ENCODE measurements around the gene UBTD2. TPM values are rescaled to one million over a fixed set of nuclear protein-coding genes. Genes with fewer than 3 reads are reported as not detected.
"Not testable (repeated sequence)": the region's sequence is repeated elsewhere in the genome, so short reads cannot be mapped to it uniquely, and the experiment has no call there.

UBTD2 gene
- total RNA-seq, 1 donor from 2014 or later = 72.7 TPM

GRCh38 chr5:172199446-172199845, 84.1 kb downstream of the UBTD2 start:
- no peaks in the 10 kb centered on the region for H3K4me1 Mint-ChIP-seq (ENCODE audit: low read depth)
- TF ChIP-seq, protein P1, sequence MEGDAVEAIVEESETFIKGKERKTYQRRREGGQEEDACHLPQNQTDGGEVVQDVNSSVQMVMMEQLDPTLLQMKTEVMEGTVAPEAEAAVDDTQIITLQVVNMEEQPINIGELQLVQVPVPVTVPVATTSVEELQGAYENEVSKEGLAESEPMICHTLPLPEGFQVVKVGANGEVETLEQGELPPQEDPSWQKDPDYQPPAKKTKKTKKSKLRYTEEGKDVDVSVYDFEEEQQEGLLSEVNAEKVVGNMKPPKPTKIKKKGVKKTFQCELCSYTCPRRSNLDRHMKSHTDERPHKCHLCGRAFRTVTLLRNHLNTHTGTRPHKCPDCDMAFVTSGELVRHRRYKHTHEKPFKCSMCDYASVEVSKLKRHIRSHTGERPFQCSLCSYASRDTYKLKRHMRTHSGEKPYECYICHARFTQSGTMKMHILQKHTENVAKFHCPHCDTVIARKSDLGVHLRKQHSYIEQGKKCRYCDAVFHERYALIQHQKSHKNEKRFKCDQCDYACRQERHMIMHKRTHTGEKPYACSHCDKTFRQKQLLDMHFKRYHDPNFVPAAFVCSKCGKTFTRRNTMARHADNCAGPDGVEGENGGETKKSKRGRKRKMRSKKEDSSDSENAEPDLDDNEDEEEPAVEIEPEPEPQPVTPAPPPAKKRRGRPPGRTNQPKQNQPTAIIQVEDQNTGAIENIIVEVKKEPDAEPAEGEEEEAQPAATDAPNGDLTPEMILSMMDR (IDR thresholded peaks at IDR 0.05; ENCODE audit: unreplicated experiment) = no peak
- H3K36me3 Mint-ChIP-seq (ENCODE audit: insufficient read depth) = no peaks in the 10 kb centered on the region
- no peak overlapping the region for H3K27ac Mint-ChIP-seq
- H3K27me3 Mint-ChIP-seq = no peaks in the 10 kb centered on the region
- H3K4me3 Mint-ChIP-seq (ENCODE audit: low read depth) = no peak overlapping the region
- no peaks in the 10 kb centered on the region for H3K9me3 Mint-ChIP-seq (ENCODE audit: low read depth)
- DNase-seq (ENCODE audit: low spot score, unreplicated experiment) = no peak

GRCh38 chr5:172197775-172198174, 85.8 kb downstream of the UBTD2 start:
- H3K27ac Mint-ChIP-seq; H3K4me1 Mint-ChIP-seq (ENCODE audit: low read depth); H3K27me3 Mint-ChIP-seq; H3K9me3 Mint-ChIP-seq (ENCODE audit: low read depth); H3K4me3 Mint-ChIP-seq (ENCODE audit: low read depth); DNase-seq (ENCODE audit: low spot score, unreplicated experiment); H3K36me3 Mint-ChIP-seq (ENCODE audit: insufficient read depth): not testable (repeated sequence)

- Mint-ChIP-seq H3K4me1 (ENCODE audit: low read depth) (no peaks in the 10 kb centered on the region), H3K36me3 (ENCODE audit: insufficient read depth) (no peaks in the 10 kb centered on the region), H3K27me3 (peaks cover under 1% of the 10 kb centered on the region), H3K27ac (no peak overlapping the region), H3K4me3 (ENCODE audit: low read depth) (no peak overlapping the region), H3K9me3 (ENCODE audit: low read depth) (no peaks in the 10 kb centered on the region)
- TF ChIP-seq, protein P1 (IDR thresholded peaks at IDR 0.05; ENCODE audit: unreplicated experiment) = no peak
- no peak for DNase-seq (ENCODE audit: low spot score, unreplicated experiment)
Observed at GRCh38 chr5:172194985-172195774, 88.4 kb downstream of the UBTD2 start.

DNA sequence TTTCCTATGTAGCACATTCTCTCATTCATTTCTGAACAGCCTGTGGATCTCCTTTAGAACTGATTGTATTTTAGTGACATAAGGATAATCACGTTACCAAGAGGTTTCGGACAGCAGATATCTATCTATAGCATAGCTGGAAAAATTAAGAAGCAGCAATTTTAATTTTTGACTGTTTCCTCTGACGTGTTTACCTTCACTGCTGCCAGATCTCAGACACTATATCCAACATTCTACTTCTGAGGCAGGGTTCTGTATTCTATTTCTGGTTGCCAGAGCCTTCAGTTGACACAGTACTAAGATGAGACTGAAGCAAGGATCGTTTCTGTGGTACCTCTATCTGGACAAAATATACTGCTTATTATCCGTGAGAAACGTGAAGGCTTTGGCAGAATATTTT, 89.7 kb downstream of the UBTD2 start, which contains the start of gene EFCAB9:
Gene EFCAB9, plus strand, starts transcription at position 301 of the 400 bp plus-strand sequence. Its CDS starts 1 bp downstream, at position 302.
- H3K36me3 Mint-ChIP-seq (ENCODE audit: insufficient read depth) = no peaks in the 10 kb centered on the region
- no peaks in the 10 kb centered on the region for H3K9me3 Mint-ChIP-seq (ENCODE audit: low read depth)
- peaks cover 13% of the 10 kb centered on the region for H3K27me3 Mint-ChIP-seq
- H3K4me1 Mint-ChIP-seq (ENCODE audit: low read depth) = peaks cover 3% of the 10 kb centered on the region
- DNase-seq (ENCODE audit: low spot score, unreplicated experiment) = no peak
- H3K27ac Mint-ChIP-seq = no peak within 1 kb of the TSS
- TF ChIP-seq, protein P1 (IDR thresholded peaks at IDR 0.05; ENCODE audit: unreplicated experiment) = no peak
- H3K4me3 Mint-ChIP-seq (ENCODE audit: low read depth) = no peak within 1 kb of the TSS

DNA sequence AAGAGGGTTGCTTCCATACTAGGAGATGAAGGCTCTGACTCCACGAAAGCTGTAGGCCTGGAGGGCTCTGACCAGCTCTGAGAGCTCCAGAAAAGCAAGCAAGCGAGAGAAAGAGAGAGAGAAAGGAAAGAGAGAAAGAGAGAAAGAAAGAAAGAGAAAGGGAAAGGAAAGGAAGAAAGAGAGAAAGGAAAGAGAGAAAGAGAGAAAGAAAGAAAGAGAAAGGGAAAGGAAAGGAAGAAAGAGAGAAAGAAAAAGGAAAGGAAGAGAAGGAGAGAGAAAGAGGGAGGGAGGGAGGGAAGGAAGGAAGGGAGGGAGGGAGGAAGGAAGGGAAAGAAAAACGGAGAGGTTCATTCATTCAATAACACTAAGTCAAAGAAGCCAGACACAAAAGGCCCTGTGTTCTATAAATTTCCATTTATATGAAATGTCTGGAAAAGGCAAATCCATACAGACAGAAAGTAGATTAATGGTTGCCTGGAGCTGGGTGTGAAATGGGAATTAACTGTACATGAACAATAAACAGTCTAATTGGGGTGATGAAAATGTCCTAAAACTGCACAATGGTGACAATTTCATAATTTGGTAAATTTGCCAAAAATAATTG, 93.8 kb downstream of the UBTD2 start:
- Mint-ChIP-seq H3K36me3 (ENCODE audit: insufficient read depth) (no peaks in the 10 kb centered on the region), H3K4me1 (ENCODE audit: low read depth) (peaks cover 10% of the 10 kb centered on the region), H3K27ac (no peak overlapping the region), H3K9me3 (ENCODE audit: low read depth) (no peaks in the 10 kb centered on the region), H3K4me3 (ENCODE audit: low read depth) (no peak overlapping the region), H3K27me3 (peaks cover 24% of the 10 kb centered on the region)
- TF ChIP-seq, protein P1 (IDR thresholded peaks at IDR 0.05; ENCODE audit: unreplicated experiment) = no peak
- DNase-seq (ENCODE audit: low spot score, unreplicated experiment) = no peak
